ENCODE results near the gene FFAR4.

The FFAR4 gene

GRCh38 chr10:93600446-93601145, 34.1 kb downstream of the FFAR4 start:
- no peak for DNase-seq (ENCODE audit: low spot score)

GRCh38 chr10:93601146-93601773, 34.8 kb downstream of the FFAR4 start, which contains the start of gene RBP4:
RBP4 (minus strand) TSS chr10:93601235; CDS start chr10:93601028, 207 bp downstream.
- no peak for DNase-seq (ENCODE audit: low spot score)

- no peak for DNase-seq (ENCODE audit: low spot score)
Observed at GRCh38 chr10:93601774-93602162, 35.3 kb downstream of the FFAR4 start.

DNA sequence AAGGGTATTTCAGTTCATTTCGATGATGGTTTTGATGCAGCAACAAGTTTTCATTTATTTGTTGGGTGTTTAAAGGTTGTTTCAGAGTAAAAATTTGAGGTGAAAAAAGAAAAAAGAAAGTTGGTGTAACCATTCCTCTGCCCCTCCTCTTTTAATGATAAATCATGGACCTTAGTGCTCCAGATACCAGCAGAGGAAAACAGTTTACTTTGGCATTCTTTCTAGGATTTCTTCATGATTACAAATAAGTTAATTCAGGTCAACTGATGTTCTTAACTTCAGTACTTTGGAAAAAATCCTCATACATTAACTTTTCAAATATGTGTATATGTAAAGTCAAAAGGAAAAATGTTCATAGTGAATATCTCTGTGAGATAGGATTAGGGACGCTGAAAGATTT, 36.6 kb downstream of the FFAR4 start:
- no peak for DNase-seq (ENCODE audit: low spot score)

GRCh38 chr10:93604146-93604545, 37.7 kb downstream of the FFAR4 start:
- DNase-seq (ENCODE audit: low spot score) = no peak

DNA sequence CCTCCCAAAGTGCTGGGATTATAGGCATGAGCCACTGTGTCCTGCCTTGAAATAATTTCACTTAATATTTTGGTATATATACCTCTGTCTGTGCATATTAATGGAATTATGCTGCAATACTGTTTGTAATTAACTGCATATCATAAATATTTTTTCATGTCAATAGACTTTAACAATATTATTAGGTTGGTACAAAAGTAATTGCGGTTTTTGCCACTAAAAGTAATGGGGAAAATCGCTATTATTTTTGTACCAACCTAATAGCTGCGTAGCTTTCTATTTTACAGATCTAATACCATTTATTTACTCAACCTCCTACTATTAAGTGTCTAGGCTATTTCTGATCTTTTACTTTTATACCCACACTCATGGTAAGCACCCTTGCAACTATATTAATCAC, 42.0 kb downstream of the FFAR4 start:
- no peak for DNase-seq (ENCODE audit: low spot score)

DNA sequence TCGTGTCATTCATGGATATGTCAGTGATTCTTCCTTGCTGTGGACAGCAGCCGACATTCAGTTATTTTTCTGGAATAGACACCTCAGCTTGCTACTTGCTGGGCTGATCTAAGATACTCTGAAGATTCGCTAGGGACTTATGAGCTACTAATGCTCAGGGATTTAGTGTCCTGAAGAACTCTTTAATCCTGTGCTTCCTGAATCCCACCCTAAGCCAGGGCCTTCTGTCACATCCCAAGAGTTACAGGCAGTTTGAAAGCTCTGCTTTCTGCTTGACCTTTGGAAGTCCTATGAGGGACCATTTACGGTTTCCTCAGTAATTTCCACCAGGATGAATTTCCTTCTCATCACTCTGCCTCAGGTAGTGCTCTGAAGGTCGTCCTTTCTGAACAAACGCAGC, 45.8 kb downstream of the FFAR4 start, which contains the start of gene PDE6C:
Gene PDE6C, plus strand, starts transcription at position 227 of the 400 bp plus-strand sequence. CDS start 189 bp downstream, outside the sequence.
- DNase-seq (ENCODE audit: low spot score) = no peak

GRCh38 chr10:93613126-93613525, 46.7 kb downstream of the FFAR4 start:
- DNase-seq (ENCODE audit: low spot score) = no peak

- DNase-seq (ENCODE audit: low spot score) = no peak
Observed at GRCh38 chr10:93614101-93614825, 47.8 kb downstream of the FFAR4 start.

DNA sequence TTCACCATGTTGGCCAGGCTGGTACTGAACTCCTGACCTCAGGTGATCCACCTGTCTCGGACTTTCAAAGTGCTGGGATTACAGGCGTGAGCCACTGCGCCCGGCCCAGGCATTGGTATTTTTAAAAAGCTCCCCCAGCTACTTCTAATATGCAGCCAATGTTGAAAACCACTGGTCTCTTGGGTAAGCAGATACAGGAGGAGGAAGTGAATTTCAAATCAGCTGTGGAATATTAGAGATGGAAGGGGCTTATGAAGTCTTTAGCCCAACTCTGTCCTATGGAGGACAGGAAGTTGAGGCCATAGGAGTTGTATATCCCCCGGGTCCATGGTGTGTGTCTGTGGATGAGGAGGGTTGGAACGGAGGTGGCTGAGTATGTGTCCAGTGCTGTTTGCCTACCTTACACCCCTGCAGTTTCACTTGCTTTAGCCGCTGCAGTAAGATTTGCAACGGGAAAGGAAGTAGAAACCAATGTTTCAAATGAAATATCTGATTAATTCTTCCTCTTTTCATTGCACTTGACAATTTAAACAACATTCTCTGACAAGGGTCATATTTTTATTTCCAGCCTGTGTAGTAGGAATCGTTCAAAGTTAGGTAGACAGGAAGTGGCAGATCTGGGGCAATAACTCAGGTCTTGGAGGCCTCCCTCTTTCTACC, 49.2 kb downstream of the FFAR4 start:
- DNase-seq (ENCODE audit: low spot score) = no peak

GRCh38 chr10:93620925-93621324, 54.5 kb downstream of the FFAR4 start:
- DNase-seq (ENCODE audit: low spot score) = no peak

DNA sequence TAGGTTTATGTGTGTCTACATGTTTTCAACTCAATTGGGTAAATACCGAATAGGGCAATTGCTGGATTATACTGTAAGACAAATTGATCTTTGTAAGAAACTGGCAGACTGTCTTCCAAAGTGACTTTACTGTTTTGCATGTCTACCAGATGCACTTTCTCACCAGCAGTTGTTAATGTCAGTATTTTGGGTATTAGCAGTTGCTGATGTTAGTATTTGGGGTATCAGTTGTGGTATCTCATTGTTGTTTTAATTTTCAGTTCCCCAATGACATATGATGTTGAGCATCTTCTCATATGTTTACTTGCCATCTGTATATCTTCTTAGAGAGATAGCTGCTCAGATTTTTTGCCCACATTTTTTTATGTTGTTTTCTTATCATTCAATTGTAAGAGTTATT, 56.5 kb downstream of the FFAR4 start:
- DNase-seq (ENCODE audit: low spot score) = no peak

GRCh38 chr10:93628858-93629257, 62.4 kb downstream of the FFAR4 start:
- no peak for DNase-seq (ENCODE audit: low spot score)

- no peak for DNase-seq (ENCODE audit: low spot score)
Observed at GRCh38 chr10:93629647-93630305, 63.3 kb downstream of the FFAR4 start.

- no peak for DNase-seq (ENCODE audit: low spot score)
Observed at GRCh38 chr10:93630625-93631557, 64.4 kb downstream of the FFAR4 start.

All from hematopoietic multipotent progenitor cell treated with erythropoietin and hydrocortisone succinate and interleukin-3 and kit ligand, for 15 days (in vitro differentiated cells).